Measurements from ENCODE around the gene ZPR1. TPM values are rescaled to one million over a fixed set of nuclear protein-coding genes. Genes with fewer than 3 reads are reported as not detected.

The ZPR1 gene
- total and polyA plus RNA-seq, 4 donors: 23.3 to 50.0 (median 37.9) TPM

DNA sequence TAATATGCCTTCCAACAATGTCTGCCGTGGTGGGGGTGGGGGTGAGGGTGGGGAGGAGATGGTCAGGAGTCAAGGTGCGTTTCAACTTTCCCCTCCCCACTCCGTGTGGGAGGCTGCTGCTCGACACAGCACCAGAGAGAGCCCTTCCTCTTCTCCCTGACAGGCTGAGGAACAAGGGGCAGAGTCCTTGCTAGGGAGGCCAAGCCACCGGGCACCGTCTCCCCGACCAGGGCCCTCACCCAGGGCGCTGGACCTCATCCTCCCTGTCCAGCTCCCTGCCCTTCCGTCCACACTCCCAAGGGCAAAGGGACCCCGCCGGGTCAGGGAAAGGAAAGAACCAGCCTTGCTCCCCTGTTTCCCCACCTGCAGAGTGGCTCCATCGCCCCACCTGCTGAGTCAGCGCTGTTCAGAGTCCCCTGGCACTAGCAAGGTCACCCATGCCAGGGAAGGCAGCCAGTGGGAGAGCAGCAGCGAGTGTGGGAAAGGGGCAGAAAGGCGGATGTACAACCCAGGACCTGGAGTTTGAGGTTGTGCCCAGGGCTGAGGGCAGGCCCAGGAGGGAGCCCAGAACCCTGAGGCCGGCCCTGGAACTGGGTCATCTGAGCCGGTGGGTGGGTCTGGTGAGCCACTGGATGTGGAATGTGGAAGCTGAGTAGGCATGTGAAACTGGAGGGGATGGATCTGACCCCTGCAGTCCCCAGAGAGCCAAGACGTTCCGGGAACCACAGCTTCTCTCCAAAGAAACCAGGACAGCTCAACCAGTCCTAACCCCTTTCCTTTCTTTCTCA lies 62.2 kb downstream of the ZPR1 start:
- Histone ChIP-seq H3K4me1 (ENCODE audit: control insufficient read depth, insufficient read depth, low read length) (peaks cover 39% of the 10 kb centered on the region), H3K9me3 (ENCODE audit: control insufficient read depth, insufficient read depth, low read length) (no peaks in the 10 kb centered on the region), H3K27ac (ENCODE audit: low read depth, low read length) (no peak overlapping the region), H3K36me3 (ENCODE audit: control insufficient read depth, insufficient read depth, low read length) (no peaks in the 10 kb centered on the region), H3K27me3 (ENCODE audit: control insufficient read depth, insufficient read depth, low read length) (no peaks in the 10 kb centered on the region), H3K4me3 (ENCODE audit: low read depth, low read length) (no peak overlapping the region)
- 78% methylated on average over 14 of the region's 19 CpGs for WGBS (ENCODE audit: insufficient coverage)
- DNase-seq (ENCODE audit: low read depth in 4 of 6, low spot score in 6 of 6): no peak

DNA sequence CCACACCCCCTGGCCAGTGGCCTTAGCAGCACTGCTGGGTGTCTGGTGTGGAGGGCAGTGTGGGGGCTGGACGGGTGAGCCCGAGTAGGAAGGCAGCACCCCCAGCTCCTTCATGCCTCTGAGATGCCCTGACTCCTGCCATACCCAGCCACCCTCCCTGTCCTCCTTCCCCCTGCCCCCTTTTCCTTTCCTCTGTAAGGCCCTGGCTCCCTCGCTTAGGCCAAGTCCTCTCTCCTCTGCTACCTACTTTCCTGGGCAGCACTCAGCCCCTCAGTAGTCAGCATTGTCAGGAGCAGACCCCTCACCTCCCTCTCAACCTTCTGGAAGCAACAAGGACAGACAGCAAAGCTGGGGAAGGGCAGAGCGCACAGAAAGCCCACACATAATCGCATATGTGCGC lies 63.0 kb downstream of the ZPR1 start:
- H3K4me3 ChIP-seq (ENCODE audit: low read depth, low read length): no peak overlapping the region
- H3K4me1 ChIP-seq (ENCODE audit: control insufficient read depth, insufficient read depth, low read length): peaks cover 38% of the 10 kb centered on the region
- no peak overlapping the region for H3K27ac ChIP-seq (ENCODE audit: low read depth, low read length)
- H3K36me3 ChIP-seq (ENCODE audit: control insufficient read depth, insufficient read depth, low read length): no peaks in the 10 kb centered on the region
- no peaks in the 10 kb centered on the region for H3K9me3 ChIP-seq (ENCODE audit: control insufficient read depth, insufficient read depth, low read length)
- no peak for DNase-seq (ENCODE audit: low read depth in 4 of 6, low spot score in 6 of 6)
- no peaks in the 10 kb centered on the region for H3K27me3 ChIP-seq (ENCODE audit: control insufficient read depth, insufficient read depth, low read length)
- 80% methylated on average over 3 of the region's 6 CpGs for WGBS (ENCODE audit: insufficient coverage)

Other genes with a start within 250 kb of the ZPR1 start
- gene BUD13, start 15.0 kb downstream of the ZPR1 start, total RNA-seq: 10 to 100 TPM; 11.1 to 22.3 TPM
- 10 to 100 TPM; 16.8 to 17.3 TPM for gene BUD13, start 15.0 kb downstream of the ZPR1 start, polyA plus RNA-seq (ENCODE audit: insufficient read length in 2 of 2)
- gene APOA5, start 3.9 kb upstream of the ZPR1 start, total RNA-seq: not detected
- gene APOA5, start 3.9 kb upstream of the ZPR1 start, polyA plus RNA-seq (ENCODE audit: insufficient read length in 2 of 2): not detected
- not detected for gene APOA4, start 35.3 kb upstream of the ZPR1 start, total RNA-seq
- gene APOA4, start 35.3 kb upstream of the ZPR1 start, polyA plus RNA-seq (ENCODE audit: insufficient read length in 2 of 2): not detected
- gene APOC3, start 41.9 kb upstream of the ZPR1 start, total RNA-seq: 1 to 10 TPM in 1 of 2 donors, not detected in 1; 1.4 TPM
- gene APOC3, start 41.9 kb upstream of the ZPR1 start, polyA plus RNA-seq (ENCODE audit: insufficient read length in 2 of 2): not detected
- gene APOA1, start 49.6 kb upstream of the ZPR1 start, total RNA-seq: 1 to 10 TPM; 2.5 to 9.1 TPM
- 1 to 10 TPM; 2.6 to 6.7 TPM for gene APOA1, start 49.6 kb upstream of the ZPR1 start, polyA plus RNA-seq (ENCODE audit: insufficient read length in 2 of 2)

All from spinal cord (tissue), 10 donors.